ENCODE measurements around the gene CDC7.
A peak's percentile ranks its signal among the peaks of the same experiment; 100 is the strongest.
"Not testable (repeated sequence)": the region's sequence is repeated elsewhere in the genome, so short reads cannot be mapped to it uniquely, and the experiment has no call there.

The CDC7 gene

DNA sequence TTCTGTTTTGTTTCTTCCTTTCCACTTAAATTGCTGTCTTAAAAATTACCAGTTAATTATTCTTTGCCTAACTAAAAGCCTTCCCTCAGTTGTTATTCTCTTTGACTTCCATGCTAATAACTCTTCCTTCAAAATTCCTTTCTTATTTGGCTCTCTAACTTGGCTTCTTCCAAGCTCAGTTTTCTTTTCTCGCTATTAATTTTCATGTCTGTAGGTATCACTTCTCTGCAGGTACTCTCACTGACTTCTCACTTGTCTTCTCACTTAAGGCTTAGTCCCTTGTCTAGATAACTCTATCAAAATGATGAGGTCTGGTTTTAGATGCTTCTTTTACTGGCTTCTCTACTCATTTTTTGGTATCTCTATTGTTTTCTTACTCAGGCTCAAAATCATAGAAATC lies 10.1 kb downstream of the CDC7 start:
- no peak for DNase-seq (ENCODE audit: extremely low read depth, low read depth)
- TF ChIP-seq, protein P1, sequence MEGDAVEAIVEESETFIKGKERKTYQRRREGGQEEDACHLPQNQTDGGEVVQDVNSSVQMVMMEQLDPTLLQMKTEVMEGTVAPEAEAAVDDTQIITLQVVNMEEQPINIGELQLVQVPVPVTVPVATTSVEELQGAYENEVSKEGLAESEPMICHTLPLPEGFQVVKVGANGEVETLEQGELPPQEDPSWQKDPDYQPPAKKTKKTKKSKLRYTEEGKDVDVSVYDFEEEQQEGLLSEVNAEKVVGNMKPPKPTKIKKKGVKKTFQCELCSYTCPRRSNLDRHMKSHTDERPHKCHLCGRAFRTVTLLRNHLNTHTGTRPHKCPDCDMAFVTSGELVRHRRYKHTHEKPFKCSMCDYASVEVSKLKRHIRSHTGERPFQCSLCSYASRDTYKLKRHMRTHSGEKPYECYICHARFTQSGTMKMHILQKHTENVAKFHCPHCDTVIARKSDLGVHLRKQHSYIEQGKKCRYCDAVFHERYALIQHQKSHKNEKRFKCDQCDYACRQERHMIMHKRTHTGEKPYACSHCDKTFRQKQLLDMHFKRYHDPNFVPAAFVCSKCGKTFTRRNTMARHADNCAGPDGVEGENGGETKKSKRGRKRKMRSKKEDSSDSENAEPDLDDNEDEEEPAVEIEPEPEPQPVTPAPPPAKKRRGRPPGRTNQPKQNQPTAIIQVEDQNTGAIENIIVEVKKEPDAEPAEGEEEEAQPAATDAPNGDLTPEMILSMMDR (IDR thresholded peaks at IDR 0.05; ENCODE audit: low read depth, low read length), result no peak

DNA sequence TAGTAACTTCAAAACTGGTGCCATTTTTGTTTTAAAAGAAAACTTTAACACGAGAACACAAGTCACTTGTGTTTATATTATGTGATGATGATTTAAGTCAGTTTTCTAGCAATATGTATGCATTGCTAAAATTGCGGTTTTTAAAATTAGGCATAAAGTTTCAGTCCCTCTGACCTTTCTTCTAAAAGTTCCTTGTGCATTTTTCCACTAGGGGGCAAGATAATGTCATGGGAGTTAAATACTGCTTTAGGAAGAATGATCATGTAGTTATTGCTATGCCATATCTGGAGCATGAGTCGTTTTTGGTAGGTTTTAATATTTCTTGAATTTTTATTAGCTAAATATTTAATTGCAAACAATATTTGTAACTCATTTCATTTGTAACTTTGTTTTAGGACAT lies 10.7 kb downstream of the CDC7 start:
- DNase-seq (ENCODE audit: extremely low read depth, low read depth), result peak; percentile 25
- TF ChIP-seq, protein P1 (IDR thresholded peaks at IDR 0.05; ENCODE audit: low read depth, low read length), result peak; percentile 73

DNA sequence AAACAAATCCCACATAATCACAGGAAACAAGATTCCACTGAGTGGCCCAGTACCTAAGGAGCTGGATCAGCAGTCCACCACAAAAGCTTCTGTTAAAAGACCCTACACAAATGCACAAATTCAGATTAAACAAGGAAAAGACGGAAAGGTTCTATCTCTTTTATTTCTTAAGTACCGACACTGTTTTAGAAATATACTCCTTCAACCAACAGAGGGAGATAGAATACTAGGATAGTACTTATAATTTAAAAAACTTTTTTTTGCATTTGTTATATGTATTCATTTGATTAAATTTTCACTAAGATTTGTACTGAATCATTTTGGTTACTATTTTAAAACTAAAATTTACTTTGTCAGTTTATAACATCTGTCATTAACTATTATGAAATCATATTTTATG lies 12.5 kb downstream of the CDC7 start:
- no peak for DNase-seq (ENCODE audit: extremely low read depth, low read depth)
- TF ChIP-seq, protein P1 (IDR thresholded peaks at IDR 0.05; ENCODE audit: low read depth, low read length), result peak; percentile 44

DNA sequence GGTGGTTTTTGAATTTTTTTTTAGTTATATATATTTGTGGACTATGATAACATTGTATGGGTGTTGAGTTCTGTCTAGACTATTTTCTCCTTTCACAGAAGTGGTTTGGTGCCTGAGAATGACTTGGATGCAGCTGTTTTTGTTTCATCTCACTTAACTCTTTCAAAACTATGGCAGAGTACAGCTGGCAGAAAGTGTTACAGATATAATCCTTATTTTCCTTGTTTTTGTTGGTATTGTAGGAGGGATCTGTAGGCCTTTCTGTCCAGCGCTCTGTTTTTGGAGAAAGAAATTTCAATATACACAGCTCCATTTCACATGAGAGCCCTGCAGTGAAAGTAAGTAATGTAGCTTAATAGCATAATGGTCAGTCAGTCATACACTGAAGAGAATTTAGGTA lies 13.1 kb downstream of the CDC7 start:
- DNase-seq (ENCODE audit: extremely low read depth, low read depth), result no peak
- TF ChIP-seq, protein P1 (IDR thresholded peaks at IDR 0.05; ENCODE audit: low read depth, low read length), result no peak

DNA sequence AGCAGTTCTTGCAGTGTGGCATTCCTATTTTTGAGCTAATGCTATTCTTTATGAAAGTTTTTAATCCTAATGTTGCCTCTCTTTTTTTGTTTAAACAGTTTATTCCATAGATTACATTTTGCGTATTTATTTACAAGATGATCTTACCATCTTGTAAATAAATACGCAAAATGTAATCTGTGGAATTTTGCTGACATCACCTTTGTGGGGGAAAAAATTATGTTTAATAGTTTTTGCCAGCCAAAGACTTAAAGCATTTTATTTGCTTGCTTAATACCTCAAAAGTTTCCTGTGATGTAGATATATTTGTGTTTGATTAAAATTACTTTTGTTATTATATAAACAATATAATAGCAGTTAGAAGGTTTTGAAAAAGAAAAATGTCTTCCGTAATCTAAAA lies 15.3 kb downstream of the CDC7 start:
- DNase-seq (ENCODE audit: extremely low read depth, low read depth), result no peak
- TF ChIP-seq, protein P1 (IDR thresholded peaks at IDR 0.05; ENCODE audit: low read depth, low read length), result no peak

DNA sequence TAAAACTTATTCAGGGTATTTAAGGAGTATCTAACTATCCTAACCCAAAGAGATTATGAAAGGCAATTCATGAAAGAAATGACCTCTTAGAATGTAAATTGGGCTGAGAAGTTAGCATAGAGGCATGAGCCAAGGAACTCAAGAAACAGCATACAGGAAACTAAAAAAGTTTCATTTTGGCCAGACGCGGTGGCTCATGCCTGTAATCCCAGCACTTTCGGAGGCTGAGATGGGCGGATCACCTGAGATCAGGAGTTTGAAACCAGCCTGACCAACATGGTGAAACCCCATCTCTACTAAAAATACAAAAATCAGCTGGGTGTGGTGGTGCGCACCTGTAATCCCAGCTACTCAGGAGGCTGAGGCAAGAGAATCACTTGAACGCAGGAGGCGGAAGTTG lies 16.0 kb downstream of the CDC7 start:
- not testable (repeated sequence) for DNase-seq (ENCODE audit: extremely low read depth, low read depth)

DNA sequence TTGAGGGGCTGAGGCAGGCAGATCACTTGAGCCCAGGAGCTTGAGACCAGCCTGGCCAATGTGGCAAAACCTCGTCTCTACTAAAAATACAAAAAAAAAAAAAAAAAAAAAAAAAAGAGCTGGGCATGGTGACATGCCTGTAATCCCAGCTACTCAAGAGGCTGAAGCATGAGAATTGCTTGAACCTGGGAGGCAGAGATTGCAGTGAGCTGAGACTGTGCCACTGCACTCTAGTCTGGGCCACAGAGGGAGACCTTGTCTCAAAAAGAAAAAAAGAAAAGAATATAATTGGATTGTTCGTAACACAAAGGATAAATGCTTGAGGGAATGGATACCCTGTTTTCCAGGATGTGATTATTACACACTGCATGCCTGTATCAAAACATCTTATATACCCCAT lies 18.5 kb downstream of the CDC7 start:
- TF ChIP-seq, protein P1 (IDR thresholded peaks at IDR 0.05; ENCODE audit: low read depth, low read length), result peak; percentile 14
- not testable (repeated sequence) for DNase-seq (ENCODE audit: extremely low read depth, low read depth)

DNA sequence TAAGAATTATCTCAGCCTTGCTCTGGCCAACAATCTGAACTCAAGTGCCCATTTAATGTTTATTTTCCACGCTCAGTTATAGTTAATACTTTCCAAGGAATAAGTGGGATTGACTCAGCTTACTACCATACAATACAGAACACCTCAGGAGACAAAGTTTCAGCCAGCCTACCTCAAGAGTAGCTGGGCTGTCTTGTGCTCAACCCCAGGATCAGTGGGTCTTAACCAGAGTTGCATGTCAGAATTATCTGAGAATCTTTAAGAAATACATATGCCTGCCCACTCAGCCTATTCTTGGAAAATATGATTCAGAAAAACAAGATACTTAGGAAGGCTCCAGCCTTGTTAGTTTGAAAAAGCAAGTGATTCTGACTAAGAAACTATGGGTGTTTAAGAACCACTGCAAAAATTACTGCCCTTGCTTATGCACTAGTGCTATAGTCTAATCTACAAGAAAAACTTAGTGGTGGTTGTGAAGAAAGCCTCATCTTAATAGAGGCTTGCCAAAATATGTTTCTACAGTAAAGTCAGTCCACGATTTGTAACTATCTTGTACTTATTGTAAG lies 20.4 kb downstream of the CDC7 start:
- TF ChIP-seq, protein P1 (IDR thresholded peaks at IDR 0.05; ENCODE audit: low read depth, low read length), result no peak
- no peak for DNase-seq (ENCODE audit: extremely low read depth, low read depth)

Measured in AG09319 (cell line).